Uterus (tissue), 2 donors: ENCODE results near the gene LYRM9.

Experiments used
- CTCF ChIP-seq, 4 experiments: fragments of 200-600 bp in 2 of 4; fragments of 450-650 bp in 2 of 4; sonication (generic) in 2 of 4; IDR thresholded peaks; one replicate each; pipeline ENCODE4 v1.5.1; 2016 to 2019; ENCODE audit warnings: antibody characterized with exemption in 4 of 4, mild to moderate bottlenecking in 2 of 4, moderate library complexity in 1 of 4
- POLR2A ChIP-seq, 2 donors: fragments of 450-650 bp; IDR thresholded peaks; one replicate each; pipeline ENCODE4 v1.6.1; 2016; ENCODE audit warnings: antibody characterized with exemption in 2 of 2, mild to moderate bottlenecking in 1 of 2, moderate library complexity in 1 of 2

GRCh38 chr17:27917000-27917399, 23.8 kb upstream of the LYRM9 start:
- no peak for TF ChIP-seq CTCF (IDR thresholded peaks at IDR 0.05)
- TF ChIP-seq POLR2A (IDR thresholded peaks at IDR 0.05) = no peak
